RWPE2 (cell line): ENCODE results near the gene RNF4.
A peak's percentile ranks its signal among the peaks of the same experiment; 100 is the strongest.

Source experiments
- ATAC-seq: fragments of 200-7000 bp; cut with Tn5 transposase; 3 replicates; pipeline ENCODE4 v1.9.1; 2021; ENCODE audit warnings: low read depth
- DNase-seq: peaks from one replicate; pipeline ENCODE4 v3.0.0-alpha.2; 2020; ENCODE audit warnings: low spot score
- H3K27ac ChIP-seq: fragments of 450-650 bp; 2 replicates; pipeline ENCODE4 v1.5.1; 2017; ENCODE audit warnings: mild to moderate bottlenecking; ENCODE audit not compliant: poor library complexity, severe bottlenecking
- H3K27me3 ChIP-seq: fragments of 250-450 bp; sonication (Bioruptor Pico); 2 replicates; pipeline ENCODE4 v1.5.1; 2021; ENCODE audit warnings: mild to moderate bottlenecking, moderate library complexity; ENCODE audit not compliant: insufficient read depth, poor library complexity, severe bottlenecking
- H3K36me3 ChIP-seq: fragments of 250-450 bp; sonication (Bioruptor Pico); 2 replicates; pipeline ENCODE4 v1.5.1; 2020; ENCODE audit warnings: low read depth, mild to moderate bottlenecking, moderate library complexity
- H3K4me1 ChIP-seq: fragments of 250-450 bp; sonication (Bioruptor Pico); 2 replicates; pipeline ENCODE4 v1.5.1; 2021; ENCODE audit warnings: mild to moderate bottlenecking, moderate library complexity; ENCODE audit not compliant: insufficient read depth, poor library complexity, severe bottlenecking
- H3K4me3 ChIP-seq: fragments of 250-450 bp; sonication (Bioruptor Pico); 2 replicates; pipeline ENCODE4 v1.5.1; 2021; ENCODE audit warnings: mild to moderate bottlenecking, moderate library complexity; ENCODE audit not compliant: severe bottlenecking
- H3K9me3 ChIP-seq: fragments of 250-450 bp; sonication (Bioruptor Pico); 2 replicates; pipeline ENCODE4 v1.5.1; 2021; ENCODE audit warnings: mild to moderate bottlenecking, moderate library complexity; ENCODE audit not compliant: severe bottlenecking
- TF ChIP-seq, protein P1 (sequence below): fragments of 450-650 bp; IDR thresholded peaks from one replicate; pipeline ENCODE4 v1.5.1; 2017; ENCODE audit warnings: mild to moderate bottlenecking, moderate library complexity; ENCODE audit not compliant: poor library complexity, severe bottlenecking

RNF4 gene

DNA sequence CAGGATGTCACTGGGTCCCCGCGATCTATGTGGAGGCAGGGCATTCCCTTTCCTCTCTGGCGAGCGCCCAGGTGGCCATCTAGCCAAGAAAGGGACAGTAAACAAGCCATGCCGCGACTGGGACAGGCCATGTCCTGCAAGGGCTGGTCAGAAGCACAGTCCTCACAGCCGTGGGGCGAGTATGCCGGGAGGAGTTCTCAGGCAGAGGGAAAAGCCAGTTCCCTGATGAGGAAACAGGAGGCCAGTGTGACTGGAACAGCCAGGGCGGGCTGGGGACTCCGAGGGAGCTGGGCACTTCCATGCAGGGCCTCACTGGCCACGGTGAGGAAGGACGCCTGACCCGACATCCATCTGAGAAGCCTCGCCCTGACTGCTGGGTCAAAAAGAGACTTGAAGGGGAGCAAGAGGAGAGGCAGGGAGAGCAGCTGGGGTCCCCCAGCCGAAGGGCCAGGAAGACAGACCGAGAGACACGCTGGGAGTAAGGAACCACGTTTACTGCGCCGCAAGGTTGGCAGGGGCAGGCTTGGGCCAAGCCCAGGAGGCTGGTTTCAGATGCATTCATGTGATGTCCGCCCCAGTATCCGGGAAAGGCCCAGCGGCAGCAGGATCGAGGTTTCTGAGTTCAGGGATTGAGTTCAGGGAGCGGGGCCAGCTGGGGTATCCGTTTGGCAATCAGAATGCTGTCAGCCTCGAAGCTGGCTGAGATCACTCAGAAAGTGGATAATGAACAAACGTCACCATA lies 35.1 kb upstream of the RNF4 start:
- Histone ChIP-seq H3K4me1 (no peaks in the 10 kb centered on the region), H3K36me3 (no peaks in the 10 kb centered on the region), H3K4me3 (no peak overlapping the region), H3K27ac (no peak overlapping the region), H3K27me3 (no peaks in the 10 kb centered on the region), H3K9me3 (no peaks in the 10 kb centered on the region)
- TF ChIP-seq, protein P1, sequence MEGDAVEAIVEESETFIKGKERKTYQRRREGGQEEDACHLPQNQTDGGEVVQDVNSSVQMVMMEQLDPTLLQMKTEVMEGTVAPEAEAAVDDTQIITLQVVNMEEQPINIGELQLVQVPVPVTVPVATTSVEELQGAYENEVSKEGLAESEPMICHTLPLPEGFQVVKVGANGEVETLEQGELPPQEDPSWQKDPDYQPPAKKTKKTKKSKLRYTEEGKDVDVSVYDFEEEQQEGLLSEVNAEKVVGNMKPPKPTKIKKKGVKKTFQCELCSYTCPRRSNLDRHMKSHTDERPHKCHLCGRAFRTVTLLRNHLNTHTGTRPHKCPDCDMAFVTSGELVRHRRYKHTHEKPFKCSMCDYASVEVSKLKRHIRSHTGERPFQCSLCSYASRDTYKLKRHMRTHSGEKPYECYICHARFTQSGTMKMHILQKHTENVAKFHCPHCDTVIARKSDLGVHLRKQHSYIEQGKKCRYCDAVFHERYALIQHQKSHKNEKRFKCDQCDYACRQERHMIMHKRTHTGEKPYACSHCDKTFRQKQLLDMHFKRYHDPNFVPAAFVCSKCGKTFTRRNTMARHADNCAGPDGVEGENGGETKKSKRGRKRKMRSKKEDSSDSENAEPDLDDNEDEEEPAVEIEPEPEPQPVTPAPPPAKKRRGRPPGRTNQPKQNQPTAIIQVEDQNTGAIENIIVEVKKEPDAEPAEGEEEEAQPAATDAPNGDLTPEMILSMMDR = no peak
- ATAC-seq (no peak), DNase-seq (no peak)

GRCh38 chr4:2434420-2434819 lies 34.5 kb upstream of the RNF4 start:
- Histone ChIP-seq H3K4me1 (no peaks in the 10 kb centered on the region), H3K27ac (no peak overlapping the region), H3K27me3 (no peaks in the 10 kb centered on the region), H3K36me3 (no peaks in the 10 kb centered on the region), H3K4me3 (no peak overlapping the region), H3K9me3 (no peaks in the 10 kb centered on the region)
- TF ChIP-seq, protein P1 = no peak
- ATAC-seq (no peak), DNase-seq (no peak)

GRCh38 chr4:2436301-2436700 lies 32.6 kb upstream of the RNF4 start:
- Histone ChIP-seq H3K27me3 (no peaks in the 10 kb centered on the region), H3K4me3 (no peak overlapping the region), H3K27ac (no peak overlapping the region), H3K4me1 (no peaks in the 10 kb centered on the region), H3K36me3 (no peaks in the 10 kb centered on the region), H3K9me3 (no peaks in the 10 kb centered on the region)
- no peak for DNase-seq
- TF ChIP-seq, protein P1 = peak; percentile 18
- peak; percentile 60; the same call in 1 of the 3 replicates for ATAC-seq

GRCh38 chr4:2436761-2437474 lies 32.0 kb upstream of the RNF4 start:
- Histone ChIP-seq H3K27me3 (no peaks in the 10 kb centered on the region), H3K9me3 (no peaks in the 10 kb centered on the region), H3K27ac (no peak overlapping the region), H3K4me3 (no peak overlapping the region), H3K36me3 (no peaks in the 10 kb centered on the region), H3K4me1 (no peaks in the 10 kb centered on the region)
- DNase-seq (no peak), ATAC-seq (no peak)
- TF ChIP-seq, protein P1 = no peak
